ENCODE measurements around the gene CEP295NL. TPM values are rescaled to one million over a fixed set of nuclear protein-coding genes. Genes with fewer than 3 reads are reported as not detected.
"Not testable (repeated sequence)": the region's sequence is repeated elsewhere in the genome, so short reads cannot be mapped to it uniquely, and the experiment has no call there.

CEP295NL gene
- total RNA-seq, 2 experiments from 2014 or later: not detected

- Mint-ChIP-seq H3K4me1 (peaks cover 15% of the 10 kb centered on the region), H3K9me3 (no peaks in the 10 kb centered on the region), H3K4me3 (peak overlapping the region; percentile 56), H3K27ac (no peak overlapping the region), H3K27me3 (peaks cover 33% of the 10 kb centered on the region), H3K36me3 (ENCODE audit: low read depth) (no peaks in the 10 kb centered on the region)
- POLR2A ChIA-PET: interaction anchor here (1.0 kb wide), 1 partner anchor 33 kb away, joined by 3 read pairs; no protein-coding TSS in a partner anchor
- DNase-seq: peak; percentile 69
- CTCF ChIA-PET: interaction anchor here (1.6 kb wide), 1 partner anchor 58 kb away, joined by 6 read pairs; no protein-coding TSS in a partner anchor
Observed at GRCh38 chr17:78923660-78924453, 20.9 kb upstream of the CEP295NL start.

GRCh38 chr17:78922816-78923498 is 20.0 kb upstream of the CEP295NL start:
- H3K36me3 Mint-ChIP-seq (ENCODE audit: low read depth): no peaks in the 10 kb centered on the region
- POLR2A ChIA-PET: interaction anchor here (1.0 kb wide), 1 partner anchor 32 kb away, joined by 3 read pairs; no protein-coding TSS in a partner anchor
- H3K4me1 Mint-ChIP-seq: peaks cover 15% of the 10 kb centered on the region
- H3K27ac Mint-ChIP-seq: no peak overlapping the region
- H3K4me3 Mint-ChIP-seq: no peak overlapping the region
- no peak for DNase-seq
- CTCF ChIA-PET: interaction anchor here (1.6 kb wide), 1 partner anchor 57 kb away, joined by 6 read pairs; no protein-coding TSS in a partner anchor
- H3K9me3 Mint-ChIP-seq: no peaks in the 10 kb centered on the region
- peaks cover 27% of the 10 kb centered on the region for H3K27me3 Mint-ChIP-seq

- Mint-ChIP-seq H3K27me3 (peaks cover 18% of the 10 kb centered on the region), H3K4me1 (peaks cover 15% of the 10 kb centered on the region), H3K36me3 (ENCODE audit: low read depth) (no peaks in the 10 kb centered on the region), H3K27ac (no peak overlapping the region), H3K4me3 (no peak overlapping the region), H3K9me3 (no peaks in the 10 kb centered on the region)
- POLR2A ChIA-PET: interaction anchor here (0.9 kb wide), 1 partner anchor 31 kb away, joined by 3 read pairs; no protein-coding TSS in a partner anchor
- DNase-seq: no peak
- CTCF ChIA-PET: no interaction called here
Observed at GRCh38 chr17:78921437-78921971, 18.5 kb upstream of the CEP295NL start.

- no peaks in the 10 kb centered on the region for H3K36me3 Mint-ChIP-seq (ENCODE audit: low read depth)
- no peak overlapping the region for H3K27ac Mint-ChIP-seq
- no peaks in the 10 kb centered on the region for H3K9me3 Mint-ChIP-seq
- H3K4me1 Mint-ChIP-seq: peaks cover 15% of the 10 kb centered on the region
- no peak overlapping the region for H3K4me3 Mint-ChIP-seq
- CTCF ChIA-PET: no interaction called here
- H3K27me3 Mint-ChIP-seq: peaks cover 13% of the 10 kb centered on the region
- no peak for DNase-seq
- POLR2A ChIA-PET: interaction anchor here (0.9 kb wide), 1 partner anchor 30 kb away, joined by 3 read pairs; no protein-coding TSS in a partner anchor
Observed at GRCh38 chr17:78920528-78920927, 17.5 kb upstream of the CEP295NL start.

GRCh38 chr17:78919861-78920450 is 17.0 kb upstream of the CEP295NL start:
- Mint-ChIP-seq H3K4me1 (peaks cover 15% of the 10 kb centered on the region), H3K27me3 (peaks cover 13% of the 10 kb centered on the region), H3K27ac (no peak overlapping the region), H3K9me3 (no peaks in the 10 kb centered on the region), H3K36me3 (ENCODE audit: low read depth) (no peaks in the 10 kb centered on the region), H3K4me3 (no peak overlapping the region)
- ChIA-PET POLR2A (no interaction called here), CTCF (no interaction called here)
- no peak for DNase-seq

GRCh38 chr17:78918979-78919378 is 16.0 kb upstream of the CEP295NL start:
- no peak for DNase-seq
- no peaks in the 10 kb centered on the region for H3K36me3 Mint-ChIP-seq (ENCODE audit: low read depth)
- H3K27ac Mint-ChIP-seq: no peak overlapping the region
- POLR2A ChIA-PET: no interaction called here
- CTCF ChIA-PET: no interaction called here
- H3K27me3 Mint-ChIP-seq: peaks cover 13% of the 10 kb centered on the region
- no peak overlapping the region for H3K4me3 Mint-ChIP-seq
- peaks cover 12% of the 10 kb centered on the region for H3K4me1 Mint-ChIP-seq
- no peaks in the 10 kb centered on the region for H3K9me3 Mint-ChIP-seq

- Mint-ChIP-seq H3K27me3 (peaks cover 3% of the 10 kb centered on the region), H3K4me3 (no peak overlapping the region), H3K4me1 (peaks cover 2% of the 10 kb centered on the region), H3K36me3 (ENCODE audit: low read depth) (no peaks in the 10 kb centered on the region), H3K9me3 (no peaks in the 10 kb centered on the region), H3K27ac (no peak overlapping the region)
- no peak for DNase-seq
- ChIA-PET POLR2A (no interaction called here), CTCF (no interaction called here)
Observed at GRCh38 chr17:78917451-78918275, 14.7 kb upstream of the CEP295NL start.

- DNase-seq: no peak
- no peaks in the 10 kb centered on the region for H3K4me1 Mint-ChIP-seq
- ChIA-PET POLR2A (interaction anchor here (1.3 to 1.7 kb wide), 2 partner anchors 11 to 17 kb away, joined by 3 to 5 read pairs; no protein-coding TSS in a partner anchor), CTCF (no interaction called here)
- H3K4me3 Mint-ChIP-seq: no peak overlapping the region
- no peaks in the 10 kb centered on the region for H3K27me3 Mint-ChIP-seq
- H3K27ac Mint-ChIP-seq: no peak overlapping the region
- no peaks in the 10 kb centered on the region for H3K36me3 Mint-ChIP-seq (ENCODE audit: low read depth)
- H3K9me3 Mint-ChIP-seq: no peaks in the 10 kb centered on the region
Observed at GRCh38 chr17:78915872-78916632, 13.1 kb upstream of the CEP295NL start.

- no peaks in the 10 kb centered on the region for H3K4me1 Mint-ChIP-seq
- CTCF ChIA-PET: no interaction called here
- H3K36me3 Mint-ChIP-seq (ENCODE audit: low read depth): no peaks in the 10 kb centered on the region
- DNase-seq: no peak
- peaks cover 7% of the 10 kb centered on the region for H3K27me3 Mint-ChIP-seq
- no peak overlapping the region for H3K4me3 Mint-ChIP-seq
- H3K9me3 Mint-ChIP-seq: no peaks in the 10 kb centered on the region
- no peak overlapping the region for H3K27ac Mint-ChIP-seq
- POLR2A ChIA-PET: no interaction called here
Observed at GRCh38 chr17:78913115-78913514, 10.1 kb upstream of the CEP295NL start.

GRCh38 chr17:78912082-78912481 is 9.1 kb upstream of the CEP295NL start:
- CTCF ChIA-PET: no interaction called here
- no peak for DNase-seq
- Mint-ChIP-seq H3K27ac (no peak overlapping the region), H3K27me3 (peaks cover 7% of the 10 kb centered on the region), H3K9me3 (no peaks in the 10 kb centered on the region), H3K36me3 (ENCODE audit: low read depth) (no peaks in the 10 kb centered on the region), H3K4me1 (no peaks in the 10 kb centered on the region), H3K4me3 (no peak overlapping the region)
- POLR2A ChIA-PET: no interaction called here

GRCh38 chr17:78911543-78911942 is 8.5 kb upstream of the CEP295NL start:
- H3K36me3 Mint-ChIP-seq (ENCODE audit: low read depth); H3K9me3 Mint-ChIP-seq; H3K27me3 Mint-ChIP-seq; POLR2A ChIA-PET; H3K4me1 Mint-ChIP-seq; DNase-seq; CTCF ChIA-PET; H3K4me3 Mint-ChIP-seq; H3K27ac Mint-ChIP-seq: not testable (repeated sequence)

All from activated CD4-positive, alpha-beta memory T cell treated with anti-CD3 and anti-CD28 coated beads, Interleukin-2, amount 10 ng/mL, durations not matched to agents 7 days and 5 days (primary cell).